PFSK-1 (cell line): ENCODE measurements around the gene RYK.

ENCODE experiments used
- FOXP2 ChIP-seq: optimal IDR thresholded peaks from 2 replicates; pipeline ENCODE3; 2011; ENCODE audit warnings: borderline replicate concordance, control low read depth, inconsistent platforms; ENCODE audit not compliant: insufficient read depth; ENCODE audit errors: extremely low read length, extremely low read depth
- POLR2AphosphoS5 ChIP-seq: IDR thresholded peaks from 2 replicates; pipeline ENCODE4 v1.6.1; 2012; ENCODE audit warnings: low read depth, mild to moderate bottlenecking, control low read depth, low read length, moderate library complexity
- SIN3A ChIP-seq: IDR thresholded peaks from 2 replicates; pipeline ENCODE4 v1.6.1; 2012; ENCODE audit warnings: mild to moderate bottlenecking, low read length, moderate library complexity, borderline replicate concordance; ENCODE audit not compliant: insufficient read depth
- TAF1 ChIP-seq: IDR thresholded peaks from 2 replicates; pipeline ENCODE4 v1.6.1; 2012; ENCODE audit warnings: low read length, control low read depth, borderline replicate concordance; ENCODE audit not compliant: insufficient read depth
- TF ChIP-seq, protein P1 (sequence below), 2 experiments: IDR thresholded peaks; 2 replicates each; pipeline versions ENCODE4 v1.6.1 to v1.8.0; 2011 to 2012; ENCODE audit warnings: low read depth in 2 of 2, low read length in 2 of 2, control low read depth in 1 of 2, inconsistent platforms in 1 of 2, mild to moderate bottlenecking in 1 of 2, moderate library complexity in 1 of 2; ENCODE audit not compliant: insufficient read depth in 1 of 2

The RYK gene

DNA sequence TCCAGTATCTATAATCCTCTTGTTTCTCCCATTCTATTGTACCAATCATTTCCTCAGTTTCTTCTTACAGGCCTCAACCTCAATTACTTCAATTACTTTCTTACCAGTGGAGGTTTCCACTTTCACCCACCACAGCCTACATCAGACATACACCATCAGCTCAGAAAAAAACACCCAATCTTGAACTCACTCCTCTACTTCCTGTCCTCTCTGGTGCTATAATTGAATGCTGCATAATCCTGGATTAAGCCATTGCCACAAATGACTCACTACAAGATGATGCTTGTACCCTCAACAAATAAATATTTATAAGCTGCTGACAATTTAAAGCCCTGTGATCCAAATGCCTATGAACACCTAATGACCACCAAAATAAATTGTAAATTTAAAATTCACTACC, 18.5 kb downstream of the RYK start:
- TF ChIP-seq FOXP2, result no peak
- no peak for TF ChIP-seq POLR2AphosphoS5

DNA sequence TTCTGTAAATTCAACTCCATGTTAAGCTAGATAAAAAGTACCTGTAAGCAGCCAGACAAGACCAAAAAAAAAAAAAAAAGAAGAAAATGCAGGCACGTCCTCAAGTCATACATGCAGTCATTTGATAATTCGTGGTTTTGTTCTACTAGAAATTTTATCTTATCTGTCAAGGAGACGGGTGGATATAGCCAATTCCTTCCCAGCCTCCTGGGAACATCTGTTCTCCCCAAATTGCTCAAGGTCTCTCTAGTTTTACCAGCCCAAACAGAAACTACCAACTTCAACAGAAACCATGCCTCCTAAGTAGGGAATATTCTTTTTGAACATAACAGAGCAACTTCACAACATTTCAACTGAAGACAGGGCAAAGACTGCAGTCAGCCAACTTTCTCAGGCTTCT, 19.5 kb downstream of the RYK start:
- no peak for TF ChIP-seq FOXP2
- TF ChIP-seq TAF1, result no peak
- TF ChIP-seq, protein P1, sequence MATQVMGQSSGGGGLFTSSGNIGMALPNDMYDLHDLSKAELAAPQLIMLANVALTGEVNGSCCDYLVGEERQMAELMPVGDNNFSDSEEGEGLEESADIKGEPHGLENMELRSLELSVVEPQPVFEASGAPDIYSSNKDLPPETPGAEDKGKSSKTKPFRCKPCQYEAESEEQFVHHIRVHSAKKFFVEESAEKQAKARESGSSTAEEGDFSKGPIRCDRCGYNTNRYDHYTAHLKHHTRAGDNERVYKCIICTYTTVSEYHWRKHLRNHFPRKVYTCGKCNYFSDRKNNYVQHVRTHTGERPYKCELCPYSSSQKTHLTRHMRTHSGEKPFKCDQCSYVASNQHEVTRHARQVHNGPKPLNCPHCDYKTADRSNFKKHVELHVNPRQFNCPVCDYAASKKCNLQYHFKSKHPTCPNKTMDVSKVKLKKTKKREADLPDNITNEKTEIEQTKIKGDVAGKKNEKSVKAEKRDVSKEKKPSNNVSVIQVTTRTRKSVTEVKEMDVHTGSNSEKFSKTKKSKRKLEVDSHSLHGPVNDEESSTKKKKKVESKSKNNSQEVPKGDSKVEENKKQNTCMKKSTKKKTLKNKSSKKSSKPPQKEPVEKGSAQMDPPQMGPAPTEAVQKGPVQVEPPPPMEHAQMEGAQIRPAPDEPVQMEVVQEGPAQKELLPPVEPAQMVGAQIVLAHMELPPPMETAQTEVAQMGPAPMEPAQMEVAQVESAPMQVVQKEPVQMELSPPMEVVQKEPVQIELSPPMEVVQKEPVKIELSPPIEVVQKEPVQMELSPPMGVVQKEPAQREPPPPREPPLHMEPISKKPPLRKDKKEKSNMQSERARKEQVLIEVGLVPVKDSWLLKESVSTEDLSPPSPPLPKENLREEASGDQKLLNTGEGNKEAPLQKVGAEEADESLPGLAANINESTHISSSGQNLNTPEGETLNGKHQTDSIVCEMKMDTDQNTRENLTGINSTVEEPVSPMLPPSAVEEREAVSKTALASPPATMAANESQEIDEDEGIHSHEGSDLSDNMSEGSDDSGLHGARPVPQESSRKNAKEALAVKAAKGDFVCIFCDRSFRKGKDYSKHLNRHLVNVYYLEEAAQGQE (IDR thresholded peaks at IDR 0.05; ENCODE audit: insufficient read depth in 1 of 2, low read depth in 2 of 2, low read length in 2 of 2), result no peak
- TF ChIP-seq SIN3A, result no peak
- no peak for TF ChIP-seq POLR2AphosphoS5

DNA sequence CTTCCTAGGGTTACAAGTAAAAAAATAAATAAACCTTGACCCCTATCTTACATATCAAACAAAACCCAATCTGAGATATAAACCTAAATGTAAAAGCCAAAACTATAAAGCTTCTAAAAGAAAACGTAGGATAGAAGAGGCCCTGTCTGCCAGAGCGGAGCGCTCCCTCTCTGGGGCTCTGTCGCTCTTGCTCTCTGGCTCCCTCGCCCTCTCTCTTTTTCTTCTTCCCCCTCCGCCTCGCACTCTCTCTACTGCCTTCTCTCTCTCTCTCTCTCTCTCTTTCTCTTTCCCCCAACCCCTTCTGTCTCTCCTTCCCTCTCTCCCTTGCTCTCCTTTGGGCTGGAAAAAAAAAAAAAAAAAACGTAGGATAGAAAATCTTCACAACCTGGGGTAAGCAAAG, 21.6 kb downstream of the RYK start:
- TF ChIP-seq, protein P1 (IDR thresholded peaks at IDR 0.05; ENCODE audit: insufficient read depth in 1 of 2, low read depth in 2 of 2, low read length in 2 of 2), result no peak
- TF ChIP-seq FOXP2, result no peak
- no peak for TF ChIP-seq TAF1
- no peak for TF ChIP-seq POLR2AphosphoS5
- no peak for TF ChIP-seq SIN3A

DNA sequence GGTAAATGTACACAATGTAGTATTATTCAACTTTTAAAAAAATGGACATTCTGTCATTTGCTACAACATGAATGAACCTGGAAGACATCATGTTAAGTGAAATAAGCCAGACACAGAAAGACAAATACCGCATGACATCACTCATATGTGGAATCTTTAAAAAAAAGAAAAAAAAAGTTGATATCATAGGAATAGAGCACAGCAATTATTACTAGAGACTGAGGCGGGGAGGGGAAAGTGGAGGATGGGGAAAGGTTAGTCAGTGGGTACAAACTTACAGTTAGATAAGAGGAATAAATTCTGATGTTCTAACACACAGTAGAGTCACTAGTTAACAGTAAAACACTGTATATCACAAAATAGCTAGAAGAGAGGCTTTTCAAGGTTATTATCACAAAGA, 22.2 kb downstream of the RYK start:
- TF ChIP-seq FOXP2 (no peak), SIN3A (no peak), POLR2AphosphoS5 (no peak), TAF1 (no peak)
- TF ChIP-seq, protein P1 (IDR thresholded peaks at IDR 0.05; ENCODE audit: insufficient read depth in 1 of 2, low read depth in 2 of 2, low read length in 2 of 2), result no peak

DNA sequence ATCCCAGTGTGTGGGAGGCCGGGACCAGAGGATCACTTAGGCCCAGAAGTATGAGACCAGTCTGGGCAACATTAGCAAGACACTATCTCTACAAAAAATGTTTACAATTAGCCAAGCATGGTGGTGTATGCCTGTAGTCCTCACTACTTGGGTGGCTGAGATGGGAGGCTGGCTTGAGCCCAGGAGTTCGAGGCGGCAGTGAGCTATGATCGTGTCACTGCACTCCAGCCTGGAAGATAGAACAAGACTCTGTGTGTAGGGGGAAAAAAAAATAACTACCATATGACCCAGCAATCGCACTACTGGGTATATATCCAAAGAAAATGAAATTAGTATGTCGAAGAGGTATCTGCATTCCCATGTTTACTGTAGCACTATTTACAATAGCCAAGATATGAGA, 22.6 kb downstream of the RYK start:
- no peak for TF ChIP-seq TAF1
- no peak for TF ChIP-seq SIN3A
- TF ChIP-seq POLR2AphosphoS5, result no peak
- TF ChIP-seq FOXP2, result no peak
- TF ChIP-seq, protein P1 (IDR thresholded peaks at IDR 0.05; ENCODE audit: insufficient read depth in 1 of 2, low read depth in 2 of 2, low read length in 2 of 2), result no peak
